Neural cell (in vitro differentiated cells): ENCODE data around the gene XAF1.

Source experiments
- EZH2 ChIP-seq: fragments of 200-600, 300-800 bp; shearing (Covaris generic), sonication (generic); IDR thresholded peaks from 2 replicates; pipeline ENCODE4 v1.6.1; 2014; ENCODE audit warnings: antibody characterized with exemption, low read length, borderline replicate concordance, mild to moderate bottlenecking; ENCODE audit not compliant: insufficient read depth, poor library complexity, severe bottlenecking
- POLR2AphosphoS5 ChIP-seq: IDR thresholded peaks from 2 replicates; pipeline ENCODE4 v1.6.1; 2012
- REST ChIP-seq: IDR thresholded peaks from 2 replicates; pipeline ENCODE4 v1.6.1; 2012; ENCODE audit warnings: borderline replicate concordance
- TAF1 ChIP-seq: IDR thresholded peaks from 2 replicates; pipeline ENCODE4 v1.6.1; 2012; ENCODE audit warnings: low read depth
- TF ChIP-seq, protein P1 (sequence below): fragments of 450-650 bp; IDR thresholded peaks from 2 replicates; pipeline ENCODE4 v1.5.1; 2014; ENCODE audit warnings: antibody characterized with exemption, mild to moderate bottlenecking, moderate library complexity; ENCODE audit not compliant: poor library complexity, severe bottlenecking

GRCh38 chr17:6793748-6794493 lies 38.1 kb downstream of the XAF1 start:
- TF ChIP-seq TAF1 (no peak), POLR2AphosphoS5 (no peak), REST (no peak), EZH2 (no peak)
- TF ChIP-seq, protein P1, sequence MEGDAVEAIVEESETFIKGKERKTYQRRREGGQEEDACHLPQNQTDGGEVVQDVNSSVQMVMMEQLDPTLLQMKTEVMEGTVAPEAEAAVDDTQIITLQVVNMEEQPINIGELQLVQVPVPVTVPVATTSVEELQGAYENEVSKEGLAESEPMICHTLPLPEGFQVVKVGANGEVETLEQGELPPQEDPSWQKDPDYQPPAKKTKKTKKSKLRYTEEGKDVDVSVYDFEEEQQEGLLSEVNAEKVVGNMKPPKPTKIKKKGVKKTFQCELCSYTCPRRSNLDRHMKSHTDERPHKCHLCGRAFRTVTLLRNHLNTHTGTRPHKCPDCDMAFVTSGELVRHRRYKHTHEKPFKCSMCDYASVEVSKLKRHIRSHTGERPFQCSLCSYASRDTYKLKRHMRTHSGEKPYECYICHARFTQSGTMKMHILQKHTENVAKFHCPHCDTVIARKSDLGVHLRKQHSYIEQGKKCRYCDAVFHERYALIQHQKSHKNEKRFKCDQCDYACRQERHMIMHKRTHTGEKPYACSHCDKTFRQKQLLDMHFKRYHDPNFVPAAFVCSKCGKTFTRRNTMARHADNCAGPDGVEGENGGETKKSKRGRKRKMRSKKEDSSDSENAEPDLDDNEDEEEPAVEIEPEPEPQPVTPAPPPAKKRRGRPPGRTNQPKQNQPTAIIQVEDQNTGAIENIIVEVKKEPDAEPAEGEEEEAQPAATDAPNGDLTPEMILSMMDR = no peak
